A549 (cell line): ENCODE results near the gene SEC16A. TPM values are rescaled to one million over a fixed set of nuclear protein-coding genes. Genes with fewer than 3 reads are reported as not detected.

Experiments
- ATAC-seq, 2 experiments: fragments of 200-7000 bp in 1 of 2; fragments of >200 bp in 1 of 2; cut with Nextera tagmentation in 1 of 2; cut with Tn5 transposase in 1 of 2; 3 replicates each; pipeline versions ENCODE4 v1.8.0 to v1.9.1; 2018 to 2020; ENCODE audit warnings: mild to moderate bottlenecking in 1 of 2, moderate library complexity in 1 of 2
- CTCF ChIA-PET: fragments of 300-600 bp; sonication (Branson Sonifier 250); formaldehyde crosslinking; extraction: SDS; loops from one replicate; lab custom pipeline; 2021; ENCODE audit warnings: antibody characterized with exemption, inconsistent platforms; lab: Yijun Ruan, JAX
- POLR2A ChIA-PET: fragments of 350-600 bp; formaldehyde crosslinking; extraction: SDS; loops from one replicate; lab custom pipeline; 2021; ENCODE audit warnings: antibody characterized with exemption, inconsistent platforms; lab: Yijun Ruan, JAX
- DNase-seq, 2 experiments: peaks; one replicate each; pipeline versions ENCODE4 v3.0.0 to v3.0.0-alpha.2; 2011 to 2016; ENCODE audit warnings: low read depth in 1 of 2, low spot score in 1 of 2
- FAIRE-seq: peaks from 2 replicates; lab custom pipeline; 2011; peaks lifted over from hg19 to GRCh38; lab: Jason Lieb, UNC
- H3K27ac ChIP-seq, 2 experiments: fragments of >200 bp; sonication (Bioruptor Twin); formaldehyde crosslinking; 3 replicates each; pipeline ENCODE4 v1.5.1; 2016 to 2017
- H3K4me1 ChIP-seq: fragments of >200 bp; sonication (Bioruptor Twin); formaldehyde crosslinking; 3 replicates; pipeline ENCODE4 v1.6.1; 2016
- H3K4me2 ChIP-seq: fragments of >200 bp; sonication (Bioruptor Twin); formaldehyde crosslinking; 3 replicates; pipeline ENCODE4 v1.6.1; 2016
- H3K4me3 ChIP-seq: fragments of >200 bp; sonication (Bioruptor Twin); formaldehyde crosslinking; 3 replicates; pipeline ENCODE4 v1.5.1; 2016
- H3K9me3 ChIP-seq: fragments of >200 bp; sonication (Bioruptor Twin); formaldehyde crosslinking; 3 replicates; pipeline ENCODE4 v1.6.1; 2016
- BHLHE40 ChIP-seq: IDR thresholded peaks from 2 replicates; pipeline ENCODE4 v1.6.1; 2012; ENCODE audit warnings: low read depth, low read length, inconsistent platforms
- EHF ChIP-seq: fragments of 250-450 bp; sonication (Bioruptor Pico); IDR thresholded peaks from 2 replicates; pipeline ENCODE4 v1.5.0; 2020; ENCODE audit warnings: mild to moderate bottlenecking
- ELK1 ChIP-seq: fragments of 150-350 bp; IDR thresholded peaks from 2 replicates; pipeline ENCODE4 v1.6.1; 2014; ENCODE audit warnings: low read depth, mild to moderate bottlenecking, low read length
- ESRRA ChIP-seq: fragments of 150-350 bp; IDR thresholded peaks from 2 replicates; pipeline ENCODE4 v1.6.1; 2014; ENCODE audit warnings: mild to moderate bottlenecking, low read length, borderline replicate concordance
- FOXS1 ChIP-seq: fragments of 250-450 bp; sonication (Bioruptor Pico); IDR thresholded peaks from 2 replicates; pipeline ENCODE4 v1.5.0; 2020; ENCODE audit warnings: mild to moderate bottlenecking, moderate library complexity
- HOXB5 ChIP-seq: fragments of 250-450 bp; sonication (Bioruptor Pico); IDR thresholded peaks from 2 replicates; pipeline ENCODE4 v1.5.0; 2020; ENCODE audit warnings: mild to moderate bottlenecking, moderate library complexity
- KDM1A ChIP-seq: fragments of 200-600 bp; sonication (generic); IDR thresholded peaks from 2 replicates; pipeline ENCODE4 v1.6.1; 2016; ENCODE audit warnings: low read depth, mild to moderate bottlenecking
- KDM5A ChIP-seq: fragments of 200-600 bp; sonication (generic); IDR thresholded peaks from 2 replicates; pipeline ENCODE4 v1.6.1; 2016; ENCODE audit warnings: antibody characterized with exemption, mild to moderate bottlenecking
- RNF2 ChIP-seq: fragments of 200-600 bp; sonication (generic); IDR thresholded peaks from 2 replicates; pipeline ENCODE4 v1.6.1; 2016; ENCODE audit warnings: low read depth, mild to moderate bottlenecking, antibody characterized with exemption, moderate library complexity, borderline replicate concordance
- WGBS: methylation state at CpG from one replicate; pipeline ENCODE4 v1.1.6; 2017; ENCODE audit errors: missing lambda C conversion rate; 5-methylcytosine and 5-hydroxymethylcytosine counted together
- polyA plus RNA-seq, 4 experiments: library from polyadenylated mRNA; depleted of rRNA in 3 of 4; stranded (reverse); fragments of >200 nt; fragmentation: RNase III in 1 of 4; extraction: RNeasy Plus Mini Kit Qiagen cat#74134 plus additional on column Dnase treatment in 1 of 4; gene quantifications; 2 replicates in 3 of 4; 3 replicates in 1 of 4; pipeline ENCODE4 v1.2.3, GENCODE V29; 2011 to 2017
- TF ChIP-seq, protein P1 (sequence below): fragments of 250-450 bp; sonication (Bioruptor Pico); IDR thresholded peaks from 2 replicates; pipeline ENCODE4 v1.5.0; 2020; ENCODE audit warnings: low read depth, mild to moderate bottlenecking, moderate library complexity
- TF ChIP-seq, protein P2 (sequence below): IDR thresholded peaks from 2 replicates; pipeline ENCODE4 v1.6.1; 2012; ENCODE audit warnings: low read depth, borderline replicate concordance
- TF ChIP-seq, protein P3 (sequence below): fragments of 200-600 bp; sonication (generic); IDR thresholded peaks from 2 replicates; pipeline ENCODE4 v1.6.1; 2016; ENCODE audit warnings: antibody characterized with exemption, mild to moderate bottlenecking, moderate library complexity

The SEC16A gene
- polyA plus RNA-seq, 2 of the 4 experiments (the other 2 are of a cell fraction) = 24.2 to 38.0 TPM

GRCh38 chr9:136441681-136442245, 41.1 kb downstream of the SEC16A start:
- no peak for TF ChIP-seq ESRRA
- no peak for FAIRE-seq
- no peaks in the 10 kb centered on the region for H3K9me3 ChIP-seq
- H3K4me1 ChIP-seq = peaks cover 17% of the 10 kb centered on the region
- no peak for ATAC-seq
- DNase-seq = no peak
- 85% methylated on average over 17 of the region's 17 CpGs for WGBS
- H3K4me2 ChIP-seq = no peak overlapping the region
- no peak overlapping the region for H3K4me3 ChIP-seq
- no peak overlapping the region for H3K27ac ChIP-seq
- POLR2A ChIA-PET = no interaction called here
- CTCF ChIA-PET = interaction anchor here (1.3 to 4.2 kb wide), 9 partner anchors 12 to 96 kb away, joined by 3 to 30 read pairs (median 4); no protein-coding TSS in a partner anchor

DNA sequence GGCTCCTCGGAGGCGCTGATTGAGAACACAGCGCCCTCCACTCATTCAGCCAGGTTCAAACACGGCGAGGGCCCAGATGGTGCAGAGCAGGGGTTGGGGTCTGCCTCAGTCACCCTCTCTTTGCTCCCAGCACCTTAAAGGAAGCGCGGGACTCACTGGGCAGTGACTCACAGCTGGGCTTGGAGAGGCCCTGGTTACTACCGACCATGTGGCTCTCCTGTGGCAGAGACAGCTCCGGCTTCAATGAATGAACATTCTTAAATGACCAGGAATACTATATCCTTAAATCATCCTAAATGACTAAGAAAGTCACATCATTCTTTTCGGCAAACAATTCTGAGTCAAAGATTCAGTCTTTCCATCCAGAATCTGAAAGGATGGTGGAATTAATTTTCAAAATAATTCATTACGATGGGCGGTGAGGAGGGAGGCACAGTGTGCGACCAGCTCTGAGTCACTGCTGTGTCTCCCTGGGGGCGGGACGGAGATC, 41.6 kb downstream of the SEC16A start:
- CTCF ChIA-PET = interaction anchor here (1.1 to 4.2 kb wide), 9 partner anchors 8 to 95 kb away, joined by 4 to 30 read pairs (median 6); no protein-coding TSS in a partner anchor
- ATAC-seq = no peak
- POLR2A ChIA-PET = no interaction called here
- 89% methylated on average over 15 of the region's 15 CpGs for WGBS
- Histone ChIP-seq H3K4me2 (no peak overlapping the region), H3K4me3 (no peak overlapping the region), H3K4me1 (peaks cover 17% of the 10 kb centered on the region), H3K9me3 (no peaks in the 10 kb centered on the region), H3K27ac (no peak overlapping the region)
- no peak for DNase-seq
- no peak for FAIRE-seq
- TF ChIP-seq EHF (CRISPR knock-in tag) = no peak
- TF ChIP-seq, protein P1, sequence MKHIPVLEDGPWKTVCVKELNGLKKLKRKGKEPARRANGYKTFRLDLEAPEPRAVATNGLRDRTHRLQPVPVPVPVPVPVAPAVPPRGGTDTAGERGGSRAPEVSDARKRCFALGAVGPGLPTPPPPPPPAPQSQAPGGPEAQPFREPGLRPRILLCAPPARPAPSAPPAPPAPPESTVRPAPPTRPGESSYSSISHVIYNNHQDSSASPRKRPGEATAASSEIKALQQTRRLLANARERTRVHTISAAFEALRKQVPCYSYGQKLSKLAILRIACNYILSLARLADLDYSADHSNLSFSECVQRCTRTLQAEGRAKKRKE (CRISPR knock-in tag) = no peak
- TF ChIP-seq, protein P2, sequence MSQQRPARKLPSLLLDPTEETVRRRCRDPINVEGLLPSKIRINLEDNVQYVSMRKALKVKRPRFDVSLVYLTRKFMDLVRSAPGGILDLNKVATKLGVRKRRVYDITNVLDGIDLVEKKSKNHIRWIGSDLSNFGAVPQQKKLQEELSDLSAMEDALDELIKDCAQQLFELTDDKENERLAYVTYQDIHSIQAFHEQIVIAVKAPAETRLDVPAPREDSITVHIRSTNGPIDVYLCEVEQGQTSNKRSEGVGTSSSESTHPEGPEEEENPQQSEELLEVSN = no peak
- TF ChIP-seq ELK1 = no peak
- TF ChIP-seq, protein P3, sequence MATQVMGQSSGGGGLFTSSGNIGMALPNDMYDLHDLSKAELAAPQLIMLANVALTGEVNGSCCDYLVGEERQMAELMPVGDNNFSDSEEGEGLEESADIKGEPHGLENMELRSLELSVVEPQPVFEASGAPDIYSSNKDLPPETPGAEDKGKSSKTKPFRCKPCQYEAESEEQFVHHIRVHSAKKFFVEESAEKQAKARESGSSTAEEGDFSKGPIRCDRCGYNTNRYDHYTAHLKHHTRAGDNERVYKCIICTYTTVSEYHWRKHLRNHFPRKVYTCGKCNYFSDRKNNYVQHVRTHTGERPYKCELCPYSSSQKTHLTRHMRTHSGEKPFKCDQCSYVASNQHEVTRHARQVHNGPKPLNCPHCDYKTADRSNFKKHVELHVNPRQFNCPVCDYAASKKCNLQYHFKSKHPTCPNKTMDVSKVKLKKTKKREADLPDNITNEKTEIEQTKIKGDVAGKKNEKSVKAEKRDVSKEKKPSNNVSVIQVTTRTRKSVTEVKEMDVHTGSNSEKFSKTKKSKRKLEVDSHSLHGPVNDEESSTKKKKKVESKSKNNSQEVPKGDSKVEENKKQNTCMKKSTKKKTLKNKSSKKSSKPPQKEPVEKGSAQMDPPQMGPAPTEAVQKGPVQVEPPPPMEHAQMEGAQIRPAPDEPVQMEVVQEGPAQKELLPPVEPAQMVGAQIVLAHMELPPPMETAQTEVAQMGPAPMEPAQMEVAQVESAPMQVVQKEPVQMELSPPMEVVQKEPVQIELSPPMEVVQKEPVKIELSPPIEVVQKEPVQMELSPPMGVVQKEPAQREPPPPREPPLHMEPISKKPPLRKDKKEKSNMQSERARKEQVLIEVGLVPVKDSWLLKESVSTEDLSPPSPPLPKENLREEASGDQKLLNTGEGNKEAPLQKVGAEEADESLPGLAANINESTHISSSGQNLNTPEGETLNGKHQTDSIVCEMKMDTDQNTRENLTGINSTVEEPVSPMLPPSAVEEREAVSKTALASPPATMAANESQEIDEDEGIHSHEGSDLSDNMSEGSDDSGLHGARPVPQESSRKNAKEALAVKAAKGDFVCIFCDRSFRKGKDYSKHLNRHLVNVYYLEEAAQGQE = no peak
- no peak for TF ChIP-seq BHLHE40
- no peak for TF ChIP-seq HOXB5 (CRISPR knock-in tag)
- TF ChIP-seq KDM1A = no peak
- TF ChIP-seq KDM5A = no peak
- TF ChIP-seq RNF2 = no peak
- no peak for TF ChIP-seq FOXS1 (CRISPR knock-in tag)
- TF ChIP-seq, all 56 proteins: peak for 0
